Right renal cortex interstitium (tissue), 3 donors: Measurements from ENCODE around the gene TBC1D1. TPM values are rescaled to one million over a fixed set of nuclear protein-coding genes. Genes with fewer than 3 reads are reported as not detected.

Experiments
- DNase-seq, 3 donors: peaks; one replicate each; pipeline ENCODE4 v3.0.0-alpha.2; 2013; ENCODE audit warnings: low read depth in 3 of 3, low spot score in 2 of 3
- polyA plus RNA-seq, 3 donors: library from polyadenylated mRNA; unstranded; fragments of 120-200 nt; gene quantifications; one replicate each; pipeline ENCODE4 v1.2.1, GENCODE V29; 2013; ENCODE audit not compliant: insufficient read length in 3 of 3

Gene TBC1D1
- polyA plus RNA-seq, 3 donors = 189 to 200 (median 198) TPM

GRCh38 chr4:38157592-38157991 is 266.7 kb downstream of the TBC1D1 start:
- DNase-seq = no peak

- DNase-seq = no peak
Observed at GRCh38 chr4:38160487-38161207, 269.8 kb downstream of the TBC1D1 start.

GRCh38 chr4:38161208-38162113 is 270.6 kb downstream of the TBC1D1 start:
- no peak for DNase-seq

GRCh38 chr4:38162240-38162784 is 271.4 kb downstream of the TBC1D1 start:
- DNase-seq = no peak

- no peak for DNase-seq
Observed at GRCh38 chr4:38163216-38164006, 272.5 kb downstream of the TBC1D1 start.

- no peak for DNase-seq
Observed at GRCh38 chr4:38164346-38164745, 273.5 kb downstream of the TBC1D1 start.

GRCh38 chr4:38166082-38166481 is 275.2 kb downstream of the TBC1D1 start:
- no peak for DNase-seq

GRCh38 chr4:38166768-38167167 is 275.9 kb downstream of the TBC1D1 start:
- DNase-seq = no peak

GRCh38 chr4:38167973-38168372 is 277.1 kb downstream of the TBC1D1 start:
- no peak for DNase-seq

- no peak for DNase-seq
Observed at GRCh38 chr4:38169524-38169923, 278.6 kb downstream of the TBC1D1 start.

- no peak for DNase-seq
Observed at GRCh38 chr4:38170338-38171169, 279.7 kb downstream of the TBC1D1 start.

GRCh38 chr4:38172078-38172477 is 281.2 kb downstream of the TBC1D1 start:
- DNase-seq = no peak

- no peak for DNase-seq
Observed at GRCh38 chr4:38173935-38174518, 283.1 kb downstream of the TBC1D1 start.

GRCh38 chr4:38174801-38175200 is 283.9 kb downstream of the TBC1D1 start:
- no peak for DNase-seq

GRCh38 chr4:38176165-38176564 is 285.3 kb downstream of the TBC1D1 start:
- DNase-seq = no peak

GRCh38 chr4:38177035-38177546 is 286.2 kb downstream of the TBC1D1 start:
- no peak for DNase-seq

GRCh38 chr4:38177641-38178391 is 286.9 kb downstream of the TBC1D1 start:
- DNase-seq = no peak

GRCh38 chr4:38178392-38178995 is 287.6 kb downstream of the TBC1D1 start:
- no peak for DNase-seq
